H1 (cell line): ENCODE results near the gene VIPAS39. TPM values are rescaled to one million over a fixed set of nuclear protein-coding genes. Genes with fewer than 3 reads are reported as not detected.

Experiments
- CTCF ChIA-PET: fragments of 300-600 bp; sonication (Branson Sonifier 250); formaldehyde crosslinking; loops from one replicate; lab custom pipeline; 2021; ENCODE audit not compliant: partially characterized antibody; lab: Charles Lee
- POLR2A ChIA-PET: fragments of 300-600 bp; sonication (Branson Sonifier 250); formaldehyde crosslinking; loops from one replicate; lab custom pipeline; 2021; ENCODE audit warnings: inconsistent platforms; ENCODE audit not compliant: partially characterized antibody; lab: Charles Lee
- DNase-seq, 2 experiments: peaks; one replicate each; pipeline versions ENCODE4 v3.0.0 to v3.0.0-alpha.2; 2010 to 2022; ENCODE audit warnings: low spot score in 2 of 2, low read depth in 1 of 2, mixed read lengths in 1 of 2
- FAIRE-seq: peaks from 2 replicates; lab custom pipeline; 2011; peaks lifted over from hg19 to GRCh38; lab: Jason Lieb, UNC
- H2AFZ ChIP-seq: 2 replicates; pipeline ENCODE4 v1.8.1; 2012; ENCODE audit warnings: low read length, inconsistent platforms
- H2AK5ac ChIP-seq: 2 replicates; pipeline ENCODE4 v1.6.1; 2013; ENCODE audit warnings: low read depth, low read length
- H2BK120ac ChIP-seq: replicated peaks from 2 replicates; pipeline ENCODE3; 2013; ENCODE audit warnings: low read depth, low read length, inconsistent platforms
- H2BK12ac ChIP-seq: 2 replicates; pipeline ENCODE4 v1.6.1; 2013; ENCODE audit warnings: low read depth, low read length
- H2BK15ac ChIP-seq: 2 replicates; pipeline ENCODE4 v1.6.1; 2013; ENCODE audit warnings: low read length
- H2BK20ac ChIP-seq: 2 replicates; pipeline ENCODE4 v1.6.1; 2013; ENCODE audit warnings: low read length
- H2BK5ac ChIP-seq: 2 replicates; pipeline ENCODE4 v1.6.1; 2013; ENCODE audit warnings: low read depth, low read length
- H3K14ac ChIP-seq: 2 replicates; pipeline ENCODE4 v1.6.1; 2013; ENCODE audit warnings: inconsistent platforms; ENCODE audit not compliant: insufficient read length
- H3K18ac ChIP-seq: 2 replicates; pipeline ENCODE4 v1.6.1; 2013; ENCODE audit warnings: low read length; ENCODE audit errors: extremely low read depth
- H3K23ac ChIP-seq: 2 replicates; pipeline ENCODE4 v1.6.1; 2013; ENCODE audit warnings: inconsistent platforms; ENCODE audit not compliant: insufficient read length
- H3K23me2 ChIP-seq: 2 replicates; pipeline ENCODE4 v1.6.1; 2013; ENCODE audit warnings: low read depth, low read length
- H3K27ac ChIP-seq: 2 replicates; pipeline ENCODE4 v1.6.1; 2011; ENCODE audit warnings: low read depth, low read length, inconsistent platforms
- H3K27me3 ChIP-seq, 4 experiments: replicated peaks in 1 of 4; 1 replicate in 1 of 4; 2 replicates in 3 of 4; pipeline versions ENCODE4 v1.6.1 to v1.8.1; 2011 to 2013; ENCODE audit warnings: low read length in 3 of 4, mild to moderate bottlenecking in 3 of 4, inconsistent platforms in 2 of 4, mixed read lengths in 2 of 4, moderate library complexity in 1 of 4; ENCODE audit not compliant: control insufficient read depth in 3 of 4, insufficient read depth in 3 of 4; ENCODE audit errors: extremely low read depth in 1 of 4
- H3K36me3 ChIP-seq, 4 experiments: 2 replicates each; pipeline versions ENCODE4 v1.6.1 to v1.8.1; 2011 to 2013; ENCODE audit warnings: mild to moderate bottlenecking in 4 of 4, low read length in 3 of 4, moderate library complexity in 2 of 4, control low read depth in 1 of 4, inconsistent platforms in 1 of 4; ENCODE audit not compliant: insufficient read depth in 4 of 4, control insufficient read depth in 2 of 4
- H3K4ac ChIP-seq: replicated peaks from 2 replicates; pipeline ENCODE3; 2013; ENCODE audit warnings: low read length, low read depth, mixed read lengths, inconsistent platforms; ENCODE audit not compliant: insufficient read length
- H3K4me1 ChIP-seq, 4 experiments: replicated peaks in 1 of 4; 1 replicate in 1 of 4; 2 replicates in 3 of 4; pipeline versions ENCODE4 v1.6.1 to v1.8.1; 2011 to 2013; ENCODE audit warnings: low read length in 3 of 4, inconsistent platforms in 2 of 4, mixed read lengths in 1 of 4; ENCODE audit not compliant: insufficient read depth in 4 of 4, control insufficient read depth in 3 of 4
- H3K4me2 ChIP-seq, 2 experiments: 2 replicates each; pipeline versions ENCODE4 v1.6.1 to v1.8.1; 2011 to 2013; ENCODE audit warnings: low read depth in 2 of 2, low read length in 2 of 2, control low read depth in 1 of 2, inconsistent platforms in 1 of 2, mild to moderate bottlenecking in 1 of 2; ENCODE audit not compliant: insufficient read depth in 1 of 2
- H3K4me3 ChIP-seq, 4 experiments: fragments of 200-600, 300-600 bp in 1 of 4; sonication (generic), shearing (Covaris generic), sonication (Bioruptor Twin) in 1 of 4; 2 replicates each; pipeline versions ENCODE4 v1.5.1 to v1.8.1; 2011 to 2016; ENCODE audit warnings: low read length in 4 of 4, low read depth in 3 of 4, control low read depth in 2 of 4, inconsistent platforms in 2 of 4, mild to moderate bottlenecking in 2 of 4, mixed read lengths in 1 of 4, moderate library complexity in 1 of 4; ENCODE audit not compliant: insufficient read depth in 2 of 4; ENCODE audit errors: extremely low read depth in 1 of 4
- H3K56ac ChIP-seq: replicated peaks from 2 replicates; pipeline ENCODE3; 2013; ENCODE audit warnings: low read depth, mild to moderate bottlenecking, mixed read lengths, low read length, inconsistent platforms; ENCODE audit not compliant: insufficient read length
- H3K79me1 ChIP-seq: 2 replicates; pipeline ENCODE4 v1.6.1; 2013; ENCODE audit warnings: low read depth, low read length, control low read depth
- H3K79me2 ChIP-seq, 2 experiments: 2 replicates each; pipeline versions ENCODE4 v1.6.1 to v1.8.1; 2012 to 2013; ENCODE audit warnings: low read length in 2 of 2, mild to moderate bottlenecking in 2 of 2, inconsistent platforms in 1 of 2; ENCODE audit not compliant: insufficient read depth in 2 of 2, control insufficient read depth in 1 of 2
- H3K9ac ChIP-seq, 4 experiments: replicated peaks in 1 of 4; 1 replicate in 1 of 4; 2 replicates in 3 of 4; pipeline versions ENCODE4 v1.6.1 to v1.8.1; 2011 to 2013; ENCODE audit warnings: low read depth in 3 of 4, low read length in 3 of 4, control low read depth in 2 of 4, mild to moderate bottlenecking in 2 of 4, moderate library complexity in 2 of 4, inconsistent platforms in 1 of 4; ENCODE audit errors: extremely low read depth in 1 of 4
- H3K9me3 ChIP-seq, 2 experiments: 2 replicates each; pipeline versions ENCODE4 v1.6.1 to v1.8.1; 2012 to 2013; ENCODE audit warnings: mild to moderate bottlenecking in 2 of 2, moderate library complexity in 2 of 2, control low read depth in 1 of 2, inconsistent platforms in 1 of 2, low read depth in 1 of 2, low read length in 1 of 2, mixed read lengths in 1 of 2; ENCODE audit not compliant: insufficient read depth in 2 of 2
- H4K20me1 ChIP-seq, 2 experiments: replicated peaks in 1 of 2; 2 replicates each; pipeline versions ENCODE3 to v1.8.1; 2011 to 2013; ENCODE audit warnings: inconsistent platforms in 2 of 2, low read length in 2 of 2, mild to moderate bottlenecking in 1 of 2; ENCODE audit not compliant: insufficient read depth in 2 of 2, control insufficient read depth in 1 of 2
- H4K5ac ChIP-seq: 2 replicates; pipeline ENCODE4 v1.6.1; 2013; ENCODE audit warnings: low read length, low read depth, mixed read lengths, inconsistent platforms; ENCODE audit not compliant: insufficient read length
- H4K8ac ChIP-seq: 2 replicates; pipeline ENCODE4 v1.8.0; 2013; ENCODE audit warnings: mild to moderate bottlenecking, moderate library complexity, low read length, inconsistent platforms; ENCODE audit not compliant: insufficient read depth; ENCODE audit errors: extremely low read depth
- H4K91ac ChIP-seq: replicated peaks from 2 replicates; pipeline ENCODE3; 2013; ENCODE audit warnings: low read length, mixed read lengths, inconsistent platforms; ENCODE audit not compliant: insufficient read length
- ASH2L ChIP-seq: fragments of 200-600, 300-600 bp; sonication (generic); IDR thresholded peaks from one replicate; pipeline ENCODE4 v1.7.1; 2017; ENCODE audit warnings: low read length
- EZH2 ChIP-seq: fragments of 200-600 bp; sonication (generic); IDR thresholded peaks from 2 replicates; pipeline ENCODE4 v1.7.1; 2012; ENCODE audit warnings: low read depth, mild to moderate bottlenecking, moderate library complexity, low read length, inconsistent platforms; ENCODE audit not compliant: severe bottlenecking
- JUND ChIP-seq: IDR thresholded peaks from 2 replicates; pipeline ENCODE4 v1.6.1; 2011; ENCODE audit warnings: mild to moderate bottlenecking, improper control_type of control experiment, low read length
- NANOG ChIP-seq: IDR thresholded peaks from 2 replicates; pipeline ENCODE4 v1.6.1; 2011; ENCODE audit warnings: low read length, low read depth, mild to moderate bottlenecking, inconsistent platforms; ENCODE audit not compliant: insufficient read depth, poor library complexity, severe bottlenecking
- PHF8 ChIP-seq: fragments of 200-600 bp; sonication (generic); conservative IDR thresholded peaks from 2 replicates; pipeline ENCODE4 v1.7.1; 2012; ENCODE audit warnings: low read depth, mild to moderate bottlenecking, inconsistent platforms, low read length, moderate library complexity
- WGBS, 2 experiments: shearing (Covaris generic) in 1 of 2; methylation state at CpG; one replicate each; pipeline versions ENCODE4 v1.1.6 to v1.1.7; 2013 to 2015; ENCODE audit warnings: low lambda C conversion rate in 2 of 2, mixed read lengths in 2 of 2, inconsistent platforms in 1 of 2, low coverage in 1 of 2, missing lambda C conversion rate in 1 of 2; ENCODE audit not compliant: insufficient replicate concordance in 2 of 2, insufficient coverage in 1 of 2, insufficient read length in 1 of 2; ENCODE audit errors: extremely low coverage in 1 of 2, missing lambda C conversion rate in 1 of 2; 5-methylcytosine and 5-hydroxymethylcytosine counted together
- polyA plus RNA-seq, 7 experiments: library from polyadenylated mRNA; depleted of rRNA in 3 of 7; stranded (reverse) in 5 of 7; unstranded in 2 of 7; fragments of >200 nt in 5 of 7; fragments of 200-250 nt in 2 of 7; gene quantifications; 1 replicate in 5 of 7; 2 replicates in 1 of 7; 4 replicates in 1 of 7; pipeline versions ENCODE4 v1.2.1 to v1.2.3, GENCODE V29; 2011 to 2013; ENCODE audit warnings: missing spikeins in 2 of 7, mixed read lengths in 2 of 7
- total RNA-seq: library from RNA; stranded (reverse); fragmentation: NEBNext Ultra II Directional; extraction: Animal tissue kit (Norgen Biotek cat#: 25700); gene quantifications from 2 replicates; pipeline ENCODE4 v1.2.1, GENCODE V29; 2021
- TF ChIP-seq, protein P1 (sequence below): IDR thresholded peaks from 2 replicates; pipeline ENCODE4 v1.6.1; 2012; ENCODE audit warnings: inconsistent platforms
- TF ChIP-seq, protein P2 (sequence below): IDR thresholded peaks from 2 replicates; pipeline ENCODE4 v1.6.1; 2011; ENCODE audit warnings: low read depth, mild to moderate bottlenecking, low read length; ENCODE audit not compliant: insufficient read depth
- TF ChIP-seq, protein P3 (sequence below): IDR thresholded peaks from 2 replicates; pipeline ENCODE4 v1.6.1; 2012; ENCODE audit warnings: inconsistent platforms

Gene VIPAS39
- total and polyA plus RNA-seq, 2 of the 8 experiments (the other 6 are each of a cell fraction or from before 2014, with no cell fraction given) = 19.6 to 20.6 TPM

DNA sequence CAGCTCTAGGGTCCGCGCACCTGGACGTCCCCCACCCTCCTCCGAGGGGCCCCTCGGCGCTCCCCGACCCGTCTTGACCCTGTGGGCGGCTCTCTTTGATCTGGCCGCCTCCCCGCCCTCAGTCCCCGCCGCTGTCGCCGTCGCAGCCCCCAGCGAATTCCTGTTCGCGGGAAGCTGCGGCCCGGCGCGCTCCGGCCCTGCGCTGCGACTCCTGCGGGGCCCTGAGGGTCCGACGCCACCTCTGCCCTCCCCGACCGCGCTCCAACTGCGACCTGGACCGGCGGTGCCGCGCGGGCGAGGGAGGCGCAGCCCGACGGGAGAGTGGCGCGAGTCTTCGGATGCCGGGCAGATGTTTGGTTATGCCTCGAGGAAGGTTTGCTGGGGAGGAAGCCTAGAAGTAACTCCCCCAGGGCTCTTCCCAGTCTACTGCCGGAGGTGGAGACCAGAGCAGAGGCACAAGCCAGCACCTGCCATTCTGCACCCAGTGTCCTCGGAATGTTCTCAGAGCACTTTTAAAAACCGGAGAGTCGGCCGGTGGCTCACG lies 41.7 kb upstream of the VIPAS39 start:
- no peak overlapping the region for H3K23ac ChIP-seq
- peak overlapping the region; percentile 44 to 71 (median 54) for H3K4me3 ChIP-seq
- no peak overlapping the region for H2BK12ac ChIP-seq
- no peak overlapping the region; a peak in 1 of 7 replicates for H3K9ac ChIP-seq
- WGBS, 2 experiments = 15% methylated on average over 27 of the region's 53 CpGs; no CpG with 5 or more reads in 1 of the 2 experiments
- peak overlapping the region; percentile 36; the same call in 1 of the 2 replicates for H2AFZ ChIP-seq
- H3K23me2 ChIP-seq = peaks cover 14% of the 10 kb centered on the region; the same call in 1 of the 2 replicates
- H3K9me3 ChIP-seq = no peaks in the 10 kb centered on the region
- H4K5ac ChIP-seq = no peak overlapping the region
- H2BK20ac ChIP-seq = no peak overlapping the region
- no peaks in the 10 kb centered on the region; a peak in 1 of 8 replicates for H3K36me3 ChIP-seq
- DNase-seq (peak in 1 of 2 experiments; percentile 66), FAIRE-seq (no peak)
- H3K56ac ChIP-seq = no peak overlapping the region
- no peak overlapping the region for H2AK5ac ChIP-seq
- H3K79me2 ChIP-seq = no peaks in the 10 kb centered on the region
- no peak overlapping the region for H2BK5ac ChIP-seq
- no peak overlapping the region for H3K4ac ChIP-seq
- no peak overlapping the region for H4K91ac ChIP-seq
- ChIA-PET POLR2A (interaction anchor here (0.8 to 1.5 kb wide), 2 partner anchors 14 to 27 kb away, joined by 3 to 4 read pairs; no protein-coding TSS in a partner anchor), CTCF (interaction anchor here (2.3 kb wide), 1 partner anchor 40 kb away, joined by 11 read pairs; no protein-coding TSS in a partner anchor)
- no peaks in the 10 kb centered on the region for H3K79me1 ChIP-seq
- peaks cover 0 to 2% of the 10 kb centered on the region in 2 experiments for H4K20me1 ChIP-seq
- no peak overlapping the region for H3K27ac ChIP-seq
- H2BK15ac ChIP-seq = no peak overlapping the region
- no peak overlapping the region for H3K18ac ChIP-seq
- H3K4me1 ChIP-seq = peaks cover 0 to 7% (median 3%) of the 10 kb centered on the region in 4 experiments; a peak in 4 of 7 replicates
- peak overlapping the region; percentile 89 to 92 for H3K4me2 ChIP-seq
- H3K27me3 ChIP-seq = peaks cover 26 to 44% (median 38%) of the 10 kb centered on the region in 4 experiments
- H2BK120ac ChIP-seq = no peak overlapping the region
- no peak overlapping the region for H4K8ac ChIP-seq
- no peak overlapping the region for H3K14ac ChIP-seq
- TF ChIP-seq ASH2L (peak; percentile 51), JUND (no peak), PHF8 (no peak), NANOG (no peak), EZH2 (peak; percentile 46)
- TF ChIP-seq, protein P1, sequence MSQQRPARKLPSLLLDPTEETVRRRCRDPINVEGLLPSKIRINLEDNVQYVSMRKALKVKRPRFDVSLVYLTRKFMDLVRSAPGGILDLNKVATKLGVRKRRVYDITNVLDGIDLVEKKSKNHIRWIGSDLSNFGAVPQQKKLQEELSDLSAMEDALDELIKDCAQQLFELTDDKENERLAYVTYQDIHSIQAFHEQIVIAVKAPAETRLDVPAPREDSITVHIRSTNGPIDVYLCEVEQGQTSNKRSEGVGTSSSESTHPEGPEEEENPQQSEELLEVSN = peak; percentile 61
- TF ChIP-seq, protein P2, sequence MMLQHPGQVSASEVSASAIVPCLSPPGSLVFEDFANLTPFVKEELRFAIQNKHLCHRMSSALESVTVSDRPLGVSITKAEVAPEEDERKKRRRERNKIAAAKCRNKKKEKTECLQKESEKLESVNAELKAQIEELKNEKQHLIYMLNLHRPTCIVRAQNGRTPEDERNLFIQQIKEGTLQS = no peak
- TF ChIP-seq, protein P3, sequence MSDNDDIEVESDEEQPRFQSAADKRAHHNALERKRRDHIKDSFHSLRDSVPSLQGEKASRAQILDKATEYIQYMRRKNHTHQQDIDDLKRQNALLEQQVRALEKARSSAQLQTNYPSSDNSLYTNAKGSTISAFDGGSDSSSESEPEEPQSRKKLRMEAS = peak; percentile 66; the same call in 1 of the 2 replicates
